Measurements from ENCODE around the gene BLOC1S3.

GRCh38 chr19:45161738-45162607 is 16.6 kb upstream of the BLOC1S3 start:
- TF ChIP-seq TOX (CRISPR knock-in tag; IDR thresholded peaks at IDR 0.05; ENCODE audit: borderline replicate concordance) = no peak
- TF ChIP-seq RARB (CRISPR knock-in tag; IDR thresholded peaks at IDR 0.05) = no peak
- TF ChIP-seq ZFP3 (CRISPR knock-in tag; IDR thresholded peaks at IDR 0.05) = no peak
- TF ChIP-seq, protein P1, sequence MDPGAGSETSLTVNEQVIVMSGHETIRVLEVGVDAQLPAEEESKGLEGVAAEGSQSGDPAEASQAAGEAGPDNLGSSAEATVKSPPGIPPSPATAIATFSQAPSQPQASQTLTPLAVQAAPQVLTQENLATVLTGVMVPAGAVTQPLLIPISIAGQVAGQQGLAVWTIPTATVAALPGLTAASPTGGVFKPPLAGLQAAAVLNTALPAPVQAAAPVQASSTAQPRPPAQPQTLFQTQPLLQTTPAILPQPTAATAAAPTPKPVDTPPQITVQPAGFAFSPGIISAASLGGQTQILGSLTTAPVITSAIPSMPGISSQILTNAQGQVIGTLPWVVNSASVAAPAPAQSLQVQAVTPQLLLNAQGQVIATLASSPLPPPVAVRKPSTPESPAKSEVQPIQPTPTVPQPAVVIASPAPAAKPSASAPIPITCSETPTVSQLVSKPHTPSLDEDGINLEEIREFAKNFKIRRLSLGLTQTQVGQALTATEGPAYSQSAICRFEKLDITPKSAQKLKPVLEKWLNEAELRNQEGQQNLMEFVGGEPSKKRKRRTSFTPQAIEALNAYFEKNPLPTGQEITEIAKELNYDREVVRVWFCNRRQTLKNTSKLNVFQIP (CRISPR knock-in tag; IDR thresholded peaks at IDR 0.05; ENCODE audit: borderline replicate concordance, low read depth) = no peak
- no peak for TF ChIP-seq ISL1 (CRISPR knock-in tag; IDR thresholded peaks at IDR 0.05)
- TF ChIP-seq, protein P2, sequence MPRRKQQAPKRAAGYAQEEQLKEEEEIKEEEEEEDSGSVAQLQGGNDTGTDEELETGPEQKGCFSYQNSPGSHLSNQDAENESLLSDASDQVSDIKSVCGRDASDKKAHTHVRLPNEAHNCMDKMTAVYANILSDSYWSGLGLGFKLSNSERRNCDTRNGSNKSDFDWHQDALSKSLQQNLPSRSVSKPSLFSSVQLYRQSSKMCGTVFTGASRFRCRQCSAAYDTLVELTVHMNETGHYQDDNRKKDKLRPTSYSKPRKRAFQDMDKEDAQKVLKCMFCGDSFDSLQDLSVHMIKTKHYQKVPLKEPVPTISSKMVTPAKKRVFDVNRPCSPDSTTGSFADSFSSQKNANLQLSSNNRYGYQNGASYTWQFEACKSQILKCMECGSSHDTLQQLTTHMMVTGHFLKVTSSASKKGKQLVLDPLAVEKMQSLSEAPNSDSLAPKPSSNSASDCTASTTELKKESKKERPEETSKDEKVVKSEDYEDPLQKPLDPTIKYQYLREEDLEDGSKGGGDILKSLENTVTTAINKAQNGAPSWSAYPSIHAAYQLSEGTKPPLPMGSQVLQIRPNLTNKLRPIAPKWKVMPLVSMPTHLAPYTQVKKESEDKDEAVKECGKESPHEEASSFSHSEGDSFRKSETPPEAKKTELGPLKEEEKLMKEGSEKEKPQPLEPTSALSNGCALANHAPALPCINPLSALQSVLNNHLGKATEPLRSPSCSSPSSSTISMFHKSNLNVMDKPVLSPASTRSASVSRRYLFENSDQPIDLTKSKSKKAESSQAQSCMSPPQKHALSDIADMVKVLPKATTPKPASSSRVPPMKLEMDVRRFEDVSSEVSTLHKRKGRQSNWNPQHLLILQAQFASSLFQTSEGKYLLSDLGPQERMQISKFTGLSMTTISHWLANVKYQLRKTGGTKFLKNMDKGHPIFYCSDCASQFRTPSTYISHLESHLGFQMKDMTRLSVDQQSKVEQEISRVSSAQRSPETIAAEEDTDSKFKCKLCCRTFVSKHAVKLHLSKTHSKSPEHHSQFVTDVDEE (CRISPR knock-in tag; IDR thresholded peaks at IDR 0.05) = no peak
- no peak for TF ChIP-seq ARNTL (CRISPR knock-in tag; IDR thresholded peaks at IDR 0.05; ENCODE audit: borderline replicate concordance, low read depth)
- no peak for TF ChIP-seq ZNF8 (CRISPR knock-in tag; IDR thresholded peaks at IDR 0.05)
